ENCODE data around the gene EPHB1.

Gene EPHB1

GRCh38 chr3:134881305-134881704 lies 86.2 kb downstream of the EPHB1 start:
- Histone ChIP-seq H3K36me3 (ENCODE audit: control insufficient read depth, insufficient read depth, low read length) (no peaks in the 10 kb centered on the region), H3K9me3 (ENCODE audit: control insufficient read depth, insufficient read depth, low read length) (no peaks in the 10 kb centered on the region), H3K27ac (ENCODE audit: low read depth, low read length) (no peak overlapping the region), H3K4me3 (ENCODE audit: low read depth, low read length) (no peak overlapping the region), H3K9ac (ENCODE audit: low read depth, low read length) (no peak overlapping the region), H3K4me1 (ENCODE audit: control insufficient read depth, insufficient read depth, low read length) (peaks cover 7% of the 10 kb centered on the region; the same call in 1 of the 2 replicates), H3K27me3 (ENCODE audit: control insufficient read depth, insufficient read depth, low read length) (no peaks in the 10 kb centered on the region)

- no peaks in the 10 kb centered on the region for H3K36me3 ChIP-seq (ENCODE audit: control insufficient read depth, insufficient read depth, low read length)
- no peak overlapping the region for H3K27ac ChIP-seq (ENCODE audit: low read depth, low read length)
- H3K4me1 ChIP-seq (ENCODE audit: control insufficient read depth, insufficient read depth, low read length): peaks cover 7% of the 10 kb centered on the region; the same call in 1 of the 2 replicates
- H3K9ac ChIP-seq (ENCODE audit: low read depth, low read length): no peak overlapping the region
- H3K4me3 ChIP-seq (ENCODE audit: low read depth, low read length): no peak overlapping the region
- H3K9me3 ChIP-seq (ENCODE audit: control insufficient read depth, insufficient read depth, low read length): no peaks in the 10 kb centered on the region
- H3K27me3 ChIP-seq (ENCODE audit: control insufficient read depth, insufficient read depth, low read length): no peaks in the 10 kb centered on the region; the same call in 1 of the 2 replicates
Observed at GRCh38 chr3:134883697-134884385, 88.8 kb downstream of the EPHB1 start.

- peaks cover 10% of the 10 kb centered on the region for H3K27me3 ChIP-seq (ENCODE audit: control insufficient read depth, insufficient read depth, low read length)
- H3K4me3 ChIP-seq (ENCODE audit: low read depth, low read length): no peak overlapping the region
- no peak overlapping the region for H3K27ac ChIP-seq (ENCODE audit: low read depth, low read length)
- H3K9ac ChIP-seq (ENCODE audit: low read depth, low read length): no peak overlapping the region
- H3K4me1 ChIP-seq (ENCODE audit: control insufficient read depth, insufficient read depth, low read length): peaks cover 6% of the 10 kb centered on the region; the same call in 1 of the 2 replicates
- no peaks in the 10 kb centered on the region for H3K9me3 ChIP-seq (ENCODE audit: control insufficient read depth, insufficient read depth, low read length)
- H3K36me3 ChIP-seq (ENCODE audit: control insufficient read depth, insufficient read depth, low read length): no peaks in the 10 kb centered on the region
Observed at GRCh38 chr3:134885877-134886621, 91.0 kb downstream of the EPHB1 start.

GRCh38 chr3:134886991-134887390 lies 91.9 kb downstream of the EPHB1 start:
- Histone ChIP-seq H3K27me3 (ENCODE audit: control insufficient read depth, insufficient read depth, low read length) (peaks cover 16% of the 10 kb centered on the region), H3K36me3 (ENCODE audit: control insufficient read depth, insufficient read depth, low read length) (no peaks in the 10 kb centered on the region), H3K9me3 (ENCODE audit: control insufficient read depth, insufficient read depth, low read length) (no peaks in the 10 kb centered on the region), H3K4me1 (ENCODE audit: control insufficient read depth, insufficient read depth, low read length) (peaks cover 7% of the 10 kb centered on the region; the same call in 1 of the 2 replicates), H3K4me3 (ENCODE audit: low read depth, low read length) (no peak overlapping the region), H3K27ac (ENCODE audit: low read depth, low read length) (no peak overlapping the region), H3K9ac (ENCODE audit: low read depth, low read length) (no peak overlapping the region)

GRCh38 chr3:134887536-134887935 lies 92.5 kb downstream of the EPHB1 start:
- Histone ChIP-seq H3K27me3 (ENCODE audit: control insufficient read depth, insufficient read depth, low read length) (peaks cover 18% of the 10 kb centered on the region), H3K4me1 (ENCODE audit: control insufficient read depth, insufficient read depth, low read length) (peaks cover 9% of the 10 kb centered on the region; the same call in 1 of the 2 replicates), H3K4me3 (ENCODE audit: low read depth, low read length) (no peak overlapping the region), H3K9ac (ENCODE audit: low read depth, low read length) (no peak overlapping the region), H3K36me3 (ENCODE audit: control insufficient read depth, insufficient read depth, low read length) (no peaks in the 10 kb centered on the region), H3K27ac (ENCODE audit: low read depth, low read length) (no peak overlapping the region), H3K9me3 (ENCODE audit: control insufficient read depth, insufficient read depth, low read length) (no peaks in the 10 kb centered on the region)

GRCh38 chr3:134892326-134892725 lies 97.3 kb downstream of the EPHB1 start:
- Histone ChIP-seq H3K9ac (ENCODE audit: low read depth, low read length) (no peak overlapping the region), H3K36me3 (ENCODE audit: control insufficient read depth, insufficient read depth, low read length) (no peaks in the 10 kb centered on the region), H3K27me3 (ENCODE audit: control insufficient read depth, insufficient read depth, low read length) (peaks cover 53% of the 10 kb centered on the region), H3K4me1 (ENCODE audit: control insufficient read depth, insufficient read depth, low read length) (peaks cover 13% of the 10 kb centered on the region), H3K4me3 (ENCODE audit: low read depth, low read length) (no peak overlapping the region), H3K27ac (ENCODE audit: low read depth, low read length) (no peak overlapping the region), H3K9me3 (ENCODE audit: control insufficient read depth, insufficient read depth, low read length) (no peaks in the 10 kb centered on the region)

- Histone ChIP-seq H3K4me3 (ENCODE audit: low read depth, low read length) (no peak overlapping the region), H3K36me3 (ENCODE audit: control insufficient read depth, insufficient read depth, low read length) (no peaks in the 10 kb centered on the region), H3K27ac (ENCODE audit: low read depth, low read length) (no peak overlapping the region), H3K27me3 (ENCODE audit: control insufficient read depth, insufficient read depth, low read length) (peaks cover 53% of the 10 kb centered on the region), H3K9me3 (ENCODE audit: control insufficient read depth, insufficient read depth, low read length) (no peaks in the 10 kb centered on the region), H3K4me1 (ENCODE audit: control insufficient read depth, insufficient read depth, low read length) (peaks cover 13% of the 10 kb centered on the region), H3K9ac (ENCODE audit: low read depth, low read length) (no peak overlapping the region)
Observed at GRCh38 chr3:134892761-134893160, 97.7 kb downstream of the EPHB1 start.

- Histone ChIP-seq H3K27ac (ENCODE audit: low read depth, low read length) (no peak overlapping the region), H3K4me1 (ENCODE audit: control insufficient read depth, insufficient read depth, low read length) (peaks cover 13% of the 10 kb centered on the region), H3K9me3 (ENCODE audit: control insufficient read depth, insufficient read depth, low read length) (no peaks in the 10 kb centered on the region), H3K27me3 (ENCODE audit: control insufficient read depth, insufficient read depth, low read length) (peaks cover 53% of the 10 kb centered on the region), H3K9ac (ENCODE audit: low read depth, low read length) (no peak overlapping the region), H3K36me3 (ENCODE audit: control insufficient read depth, insufficient read depth, low read length) (no peaks in the 10 kb centered on the region), H3K4me3 (ENCODE audit: low read depth, low read length) (no peak overlapping the region)
Observed at GRCh38 chr3:134894533-134894932, 99.5 kb downstream of the EPHB1 start.

GRCh38 chr3:134895181-134895580 lies 100.1 kb downstream of the EPHB1 start:
- Histone ChIP-seq H3K27ac (ENCODE audit: low read depth, low read length) (no peak overlapping the region), H3K4me3 (ENCODE audit: low read depth, low read length) (no peak overlapping the region), H3K36me3 (ENCODE audit: control insufficient read depth, insufficient read depth, low read length) (no peaks in the 10 kb centered on the region), H3K4me1 (ENCODE audit: control insufficient read depth, insufficient read depth, low read length) (peaks cover 13% of the 10 kb centered on the region), H3K27me3 (ENCODE audit: control insufficient read depth, insufficient read depth, low read length) (peaks cover 50% of the 10 kb centered on the region), H3K9me3 (ENCODE audit: control insufficient read depth, insufficient read depth, low read length) (no peaks in the 10 kb centered on the region), H3K9ac (ENCODE audit: low read depth, low read length) (no peak overlapping the region)

GRCh38 chr3:134896141-134896540 lies 101.1 kb downstream of the EPHB1 start:
- peaks cover 43% of the 10 kb centered on the region for H3K27me3 ChIP-seq (ENCODE audit: control insufficient read depth, insufficient read depth, low read length)
- H3K4me3 ChIP-seq (ENCODE audit: low read depth, low read length): no peak overlapping the region
- H3K9ac ChIP-seq (ENCODE audit: low read depth, low read length): no peak overlapping the region
- no peaks in the 10 kb centered on the region for H3K9me3 ChIP-seq (ENCODE audit: control insufficient read depth, insufficient read depth, low read length)
- no peaks in the 10 kb centered on the region for H3K36me3 ChIP-seq (ENCODE audit: control insufficient read depth, insufficient read depth, low read length)
- peaks cover 13% of the 10 kb centered on the region for H3K4me1 ChIP-seq (ENCODE audit: control insufficient read depth, insufficient read depth, low read length)
- H3K27ac ChIP-seq (ENCODE audit: low read depth, low read length): no peak overlapping the region

- peaks cover 16% of the 10 kb centered on the region for H3K4me1 ChIP-seq (ENCODE audit: control insufficient read depth, insufficient read depth, low read length)
- no peak overlapping the region for H3K9ac ChIP-seq (ENCODE audit: low read depth, low read length)
- peaks cover 40% of the 10 kb centered on the region for H3K27me3 ChIP-seq (ENCODE audit: control insufficient read depth, insufficient read depth, low read length)
- no peak overlapping the region for H3K27ac ChIP-seq (ENCODE audit: low read depth, low read length)
- H3K9me3 ChIP-seq (ENCODE audit: control insufficient read depth, insufficient read depth, low read length): no peaks in the 10 kb centered on the region
- H3K36me3 ChIP-seq (ENCODE audit: control insufficient read depth, insufficient read depth, low read length): no peaks in the 10 kb centered on the region
- H3K4me3 ChIP-seq (ENCODE audit: low read depth, low read length): no peak overlapping the region
Observed at GRCh38 chr3:134896696-134897095, 101.6 kb downstream of the EPHB1 start.
